Endodermal cell (in vitro differentiated cells): ENCODE results near the gene ERCC6L. TPM values are rescaled to one million over a fixed set of nuclear protein-coding genes. Genes with fewer than 3 reads are reported as not detected.

Source experiments
- DNase-seq: peaks from one replicate; pipeline ENCODE4 v3.0.0-alpha.2; 2017
- H3K27ac ChIP-seq: 2 replicates; pipeline ENCODE4 v1.5.1; 2013; ENCODE audit warnings: mild to moderate bottlenecking, low read depth, low read length, moderate library complexity
- H3K27me3 ChIP-seq: 2 replicates; pipeline ENCODE4 v1.6.1; 2013; ENCODE audit warnings: mild to moderate bottlenecking, low read length, moderate library complexity; ENCODE audit not compliant: insufficient read depth, control insufficient read depth, poor library complexity, severe bottlenecking
- H3K36me3 ChIP-seq: 2 replicates; pipeline ENCODE4 v1.7.0; 2013; ENCODE audit warnings: mild to moderate bottlenecking, low read length, moderate library complexity; ENCODE audit not compliant: control insufficient read depth, insufficient read depth
- H3K4me1 ChIP-seq: one replicate; pipeline ENCODE4 v1.7.0; 2013; ENCODE audit warnings: low read length; ENCODE audit not compliant: control insufficient read depth, insufficient read depth
- H3K4me3 ChIP-seq: 2 replicates; pipeline ENCODE4 v1.5.1; 2013; ENCODE audit warnings: mild to moderate bottlenecking, low read length, moderate library complexity
- H3K9ac ChIP-seq: 2 replicates; pipeline ENCODE4 v1.6.1; 2013; ENCODE audit warnings: mild to moderate bottlenecking, low read length, moderate library complexity; ENCODE audit not compliant: poor library complexity, severe bottlenecking; ENCODE audit errors: extremely low read depth
- H3K9me3 ChIP-seq: 2 replicates; pipeline ENCODE4 v1.6.1; 2013; ENCODE audit warnings: mild to moderate bottlenecking, low read length, moderate library complexity; ENCODE audit not compliant: control insufficient read depth
- H3K27ac Mint-ChIP-seq: 2 replicates; pipeline ENCODE4 v1.8.0; 2020; ENCODE audit warnings: mixed read lengths
- H3K27me3 Mint-ChIP-seq: 2 replicates; pipeline ENCODE4 v1.8.0; 2021; ENCODE audit warnings: mild to moderate bottlenecking, mixed read lengths; ENCODE audit not compliant: insufficient read depth
- H3K36me3 Mint-ChIP-seq: 2 replicates; pipeline ENCODE4 v1.8.0; 2020; ENCODE audit warnings: low read depth, mixed read lengths
- H3K4me1 Mint-ChIP-seq: 2 replicates; pipeline ENCODE4 v1.8.0; 2020; ENCODE audit warnings: mixed read lengths
- H3K4me3 Mint-ChIP-seq: 2 replicates; pipeline ENCODE4 v1.8.0; 2020; ENCODE audit warnings: mild to moderate bottlenecking, moderate library complexity, mixed read lengths
- H3K9me3 Mint-ChIP-seq: 2 replicates; pipeline ENCODE4 v1.8.0; 2020; ENCODE audit warnings: mild to moderate bottlenecking, mixed read lengths
- WGBS, 2 experiments: methylation state at CpG; one replicate each; pipeline versions ENCODE4 v1.1.5 to v1.1.7; 2013; ENCODE audit warnings: missing lambda C conversion rate in 2 of 2, mixed read lengths in 1 of 2; ENCODE audit not compliant: insufficient coverage in 1 of 2, insufficient read length in 1 of 2; 5-methylcytosine and 5-hydroxymethylcytosine counted together
- total RNA-seq, 2 donors: library from RNA; stranded (reverse); fragmentation: NEBNext Ultra II Directional in 1 of 2; extraction: Animal tissue kit (Norgen Biotek cat#: 25700) in 1 of 2; gene quantifications; 2 replicates in 1 of 2; 3 replicates in 1 of 2; pipeline ENCODE4 v1.2.1, GENCODE V29; 2021
- TF ChIP-seq, protein P1 (sequence below): fragments of 200-600 bp; sonication (generic); conservative IDR thresholded peaks from 2 replicates; pipeline ENCODE4 v1.5.0; 2021; ENCODE audit warnings: antibody characterized with exemption, mild to moderate bottlenecking

Gene ERCC6L
- total RNA-seq, 2 donors from 2014 or later: 11.3 to 17.9 TPM

DNA sequence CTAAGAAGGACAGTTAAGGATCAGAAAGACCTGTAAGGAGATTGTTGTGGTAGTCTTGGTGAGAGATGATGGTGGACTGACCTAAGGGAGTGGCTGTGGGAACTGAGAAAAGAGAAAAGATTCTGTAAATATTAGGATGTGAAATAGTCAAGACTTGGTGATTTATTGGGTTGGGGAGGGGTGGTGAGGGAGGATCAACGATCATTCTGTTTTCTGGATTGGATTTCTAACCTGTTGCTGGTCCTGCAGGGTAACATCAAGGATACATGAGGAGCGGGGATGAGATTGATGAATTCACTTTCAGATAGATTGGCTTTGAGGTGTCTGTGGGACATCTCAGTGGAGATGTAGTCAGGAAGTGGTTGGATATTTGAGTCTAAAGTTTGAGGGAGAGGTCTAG is 55.9 kb downstream of the ERCC6L start:
- Histone ChIP-seq H3K36me3 (peaks cover 16% of the 10 kb centered on the region), H3K9me3 (no peaks in the 10 kb centered on the region), H3K4me3 (peak overlapping the region; percentile 93), H3K27ac (no peak overlapping the region), H3K9ac (no peak overlapping the region), H3K4me1 (no peaks in the 10 kb centered on the region), H3K27me3 (no peaks in the 10 kb centered on the region)
- no peaks in the 10 kb centered on the region for H3K4me1 Mint-ChIP-seq
- no peaks in the 10 kb centered on the region for H3K27me3 Mint-ChIP-seq
- WGBS, 2 experiments: 95% methylated on average over 2 of the region's 2 CpGs; no CpG with 5 or more reads in 1 of the 2 experiments
- no peak for DNase-seq
- no peak overlapping the region for H3K4me3 Mint-ChIP-seq
- TF ChIP-seq, protein P1, sequence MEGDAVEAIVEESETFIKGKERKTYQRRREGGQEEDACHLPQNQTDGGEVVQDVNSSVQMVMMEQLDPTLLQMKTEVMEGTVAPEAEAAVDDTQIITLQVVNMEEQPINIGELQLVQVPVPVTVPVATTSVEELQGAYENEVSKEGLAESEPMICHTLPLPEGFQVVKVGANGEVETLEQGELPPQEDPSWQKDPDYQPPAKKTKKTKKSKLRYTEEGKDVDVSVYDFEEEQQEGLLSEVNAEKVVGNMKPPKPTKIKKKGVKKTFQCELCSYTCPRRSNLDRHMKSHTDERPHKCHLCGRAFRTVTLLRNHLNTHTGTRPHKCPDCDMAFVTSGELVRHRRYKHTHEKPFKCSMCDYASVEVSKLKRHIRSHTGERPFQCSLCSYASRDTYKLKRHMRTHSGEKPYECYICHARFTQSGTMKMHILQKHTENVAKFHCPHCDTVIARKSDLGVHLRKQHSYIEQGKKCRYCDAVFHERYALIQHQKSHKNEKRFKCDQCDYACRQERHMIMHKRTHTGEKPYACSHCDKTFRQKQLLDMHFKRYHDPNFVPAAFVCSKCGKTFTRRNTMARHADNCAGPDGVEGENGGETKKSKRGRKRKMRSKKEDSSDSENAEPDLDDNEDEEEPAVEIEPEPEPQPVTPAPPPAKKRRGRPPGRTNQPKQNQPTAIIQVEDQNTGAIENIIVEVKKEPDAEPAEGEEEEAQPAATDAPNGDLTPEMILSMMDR: no peak
- peaks cover 17% of the 10 kb centered on the region for H3K36me3 Mint-ChIP-seq
- peaks cover 25% of the 10 kb centered on the region for H3K9me3 Mint-ChIP-seq
- H3K27ac Mint-ChIP-seq: no peak overlapping the region

DNA sequence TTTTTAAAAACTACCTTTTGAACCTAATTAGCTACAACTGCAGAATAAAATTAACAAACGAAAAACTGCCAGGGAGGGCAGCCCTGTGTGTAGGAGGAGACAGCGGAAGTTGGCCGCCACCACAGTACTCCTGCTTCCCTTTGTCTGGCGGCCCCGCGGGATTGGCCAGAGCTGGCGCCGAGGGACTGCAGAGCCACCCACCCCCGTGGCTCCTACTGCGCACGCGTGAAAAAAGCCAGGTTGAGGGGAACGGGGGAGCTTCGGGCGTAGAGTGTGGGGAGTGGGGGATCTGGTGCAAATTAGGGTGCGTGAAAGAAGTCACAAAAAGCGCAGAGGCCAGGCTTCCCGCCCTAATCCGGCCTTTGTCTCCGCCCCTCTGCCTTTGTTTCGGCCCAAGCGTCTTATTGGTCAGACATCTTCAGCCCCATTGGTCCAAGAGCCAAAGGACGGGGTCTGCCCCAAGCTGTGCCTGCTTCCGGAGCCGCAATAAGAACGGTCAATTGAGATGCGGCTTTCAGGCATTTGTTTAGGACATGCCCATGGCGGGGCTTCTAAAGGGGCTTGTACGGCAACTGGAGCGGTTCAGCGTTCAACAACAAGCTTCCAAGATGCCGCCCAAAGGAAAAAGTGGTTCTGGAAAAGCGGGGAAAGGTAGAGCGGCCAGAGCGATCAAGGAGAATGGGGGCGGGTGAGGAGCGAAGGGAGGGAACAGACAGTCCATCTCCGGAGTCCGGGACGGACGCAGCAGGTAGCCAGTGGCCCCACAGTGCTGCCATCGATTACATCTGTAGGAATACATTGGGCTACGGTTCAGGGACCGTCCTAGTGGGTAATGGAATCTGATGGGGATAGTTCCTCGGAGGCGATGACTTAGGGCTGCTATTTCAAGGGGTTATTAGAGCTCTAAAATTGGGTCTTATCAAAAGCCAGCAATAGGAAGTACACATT is 57.4 kb downstream of the ERCC6L start, which contains the start of gene PIN4:
Gene PIN4 (plus strand): TSS at position 580 of the 948 bp plus-strand sequence. CDS start 29 bp downstream, at position 609.
- H3K4me1 ChIP-seq: no peaks in the 10 kb centered on the region
- Mint-ChIP-seq H3K36me3 (peaks cover 9% of the 10 kb centered on the region), H3K27ac (no peak within 1 kb of the TSS), H3K9me3 (peaks cover 36% of the 10 kb centered on the region), H3K4me1 (no peaks in the 10 kb centered on the region), H3K4me3 (no peak within 1 kb of the TSS), H3K27me3 (no peaks in the 10 kb centered on the region)
- peak within 1 kb of the TSS; percentile 97 for H3K27ac ChIP-seq
- peak within 1 kb of the TSS; percentile 83 for H3K9ac ChIP-seq
- no peaks in the 10 kb centered on the region for H3K9me3 ChIP-seq
- WGBS, 2 experiments: 0% methylated on average over 6 to 45 of the region's 46 CpGs
- TF ChIP-seq, protein P1: no peak
- peaks cover 5% of the 10 kb centered on the region for H3K36me3 ChIP-seq
- peak within 1 kb of the TSS; percentile 93 for H3K4me3 ChIP-seq
- peak; percentile 94 for DNase-seq
- no peaks in the 10 kb centered on the region for H3K27me3 ChIP-seq

DNA sequence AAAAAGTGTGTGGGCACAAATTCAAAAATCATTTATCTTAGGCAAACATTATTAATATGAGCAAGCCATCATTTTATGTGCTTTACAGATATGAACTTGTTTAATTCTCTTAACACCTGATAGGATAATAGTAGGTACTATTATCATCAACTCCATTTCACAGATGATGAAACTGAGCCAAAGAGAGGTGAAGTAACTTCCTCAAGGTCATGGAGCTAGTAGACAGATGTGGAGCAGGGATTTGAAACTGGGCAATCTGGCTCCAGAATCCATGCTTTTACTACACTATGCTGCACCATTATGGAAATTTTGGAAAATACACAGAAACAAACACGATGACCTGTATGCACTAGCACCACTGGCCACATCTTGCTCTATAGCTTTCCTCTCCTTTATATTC is 58.3 kb downstream of the ERCC6L start:
- Mint-ChIP-seq H3K4me1 (no peaks in the 10 kb centered on the region), H3K27me3 (peaks cover 4% of the 10 kb centered on the region), H3K27ac (no peak overlapping the region), H3K9me3 (peaks cover 39% of the 10 kb centered on the region), H3K36me3 (peaks cover 2% of the 10 kb centered on the region), H3K4me3 (no peak overlapping the region)
- no peaks in the 10 kb centered on the region for H3K36me3 ChIP-seq
- no peaks in the 10 kb centered on the region for H3K27me3 ChIP-seq
- TF ChIP-seq, protein P1: no peak
- no peak for DNase-seq
- H3K9me3 ChIP-seq: no peaks in the 10 kb centered on the region
- no peak overlapping the region for H3K27ac ChIP-seq
- peak overlapping the region; percentile 93 for H3K4me3 ChIP-seq
- WGBS, 2 experiments: 100% methylated on average over 1 of the region's 1 CpG; no CpG with 5 or more reads in 1 of the 2 experiments
- H3K4me1 ChIP-seq: no peaks in the 10 kb centered on the region
- H3K9ac ChIP-seq: no peak overlapping the region
